CD4-positive, alpha-beta T cell treated with Interferon gamma for 1 hour (primary cell): ENCODE results near the gene EPB41L3.

Experiments used
- DNase-seq: peaks from one replicate; pipeline ENCODE4 v3.0.0-alpha.2; 2020

Gene EPB41L3

DNA sequence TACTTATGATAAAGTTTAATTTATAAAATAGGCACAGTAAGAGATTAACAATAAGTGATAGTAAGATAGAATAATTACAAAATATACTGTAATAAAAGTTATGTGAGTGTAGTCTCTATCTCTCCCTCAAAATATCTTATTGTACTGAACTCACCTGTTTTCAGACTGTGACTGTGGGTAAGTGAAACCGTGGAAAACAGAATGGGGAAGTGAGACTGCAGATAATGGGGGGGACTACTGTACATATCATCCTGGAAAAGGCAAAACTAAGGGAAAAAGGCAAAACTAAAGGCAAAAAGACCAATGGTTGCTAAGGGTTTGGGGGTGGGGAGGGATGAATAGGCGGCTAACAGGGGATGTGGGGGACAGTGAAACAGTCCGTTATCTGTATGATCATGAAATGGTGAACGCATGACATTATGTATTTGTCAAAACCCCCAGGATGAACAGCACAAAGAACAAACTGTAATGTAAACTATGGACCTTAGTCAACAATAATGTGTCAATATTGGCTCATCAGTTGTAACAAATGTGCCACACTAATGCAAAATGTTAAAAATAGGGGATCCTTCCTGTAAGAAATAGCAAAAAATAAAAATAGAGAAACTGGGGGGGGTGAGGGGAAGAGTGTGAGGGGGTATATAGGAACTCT, 93.8 kb downstream of the EPB41L3 start:
- DNase-seq, result no peak

DNA sequence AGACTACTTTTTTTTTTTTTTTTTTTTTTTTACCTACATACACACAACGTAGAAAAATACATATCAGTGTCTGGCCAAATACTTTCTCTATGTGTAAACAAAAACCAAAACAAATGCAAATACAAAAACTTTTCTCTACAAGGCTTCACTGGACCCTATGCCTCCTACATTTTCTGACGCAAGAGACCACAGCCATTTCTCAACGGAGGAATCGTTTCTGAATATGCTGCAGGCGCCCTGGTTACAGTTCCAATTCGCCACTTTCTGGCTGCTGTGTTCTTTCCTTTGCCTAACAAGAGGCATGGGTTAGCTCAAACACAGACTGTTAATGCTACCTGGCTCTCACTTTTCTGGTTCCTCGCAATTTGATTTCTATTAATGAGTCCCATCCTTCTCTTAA, 96.4 kb downstream of the EPB41L3 start:
- no peak for DNase-seq

DNA sequence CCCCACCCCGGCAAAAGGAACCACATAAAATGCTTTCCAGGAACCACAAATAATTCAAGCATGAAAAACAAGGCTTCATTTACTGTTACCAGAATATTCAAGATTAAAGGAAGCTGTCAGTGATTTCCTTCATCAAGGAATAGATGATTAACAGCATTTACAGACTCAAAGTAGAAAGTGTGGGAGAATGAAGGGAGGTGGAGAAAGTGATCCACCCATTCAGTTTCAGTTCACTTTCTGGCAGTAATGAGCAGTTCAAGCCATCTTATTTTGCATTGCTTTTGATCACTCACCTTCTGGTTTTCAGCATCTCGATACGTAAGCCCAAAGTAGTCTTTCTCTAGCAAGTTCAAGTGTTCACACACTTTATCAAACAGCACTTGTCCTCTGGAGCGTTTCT, 99.0 kb downstream of the EPB41L3 start:
- no peak for DNase-seq

DNA sequence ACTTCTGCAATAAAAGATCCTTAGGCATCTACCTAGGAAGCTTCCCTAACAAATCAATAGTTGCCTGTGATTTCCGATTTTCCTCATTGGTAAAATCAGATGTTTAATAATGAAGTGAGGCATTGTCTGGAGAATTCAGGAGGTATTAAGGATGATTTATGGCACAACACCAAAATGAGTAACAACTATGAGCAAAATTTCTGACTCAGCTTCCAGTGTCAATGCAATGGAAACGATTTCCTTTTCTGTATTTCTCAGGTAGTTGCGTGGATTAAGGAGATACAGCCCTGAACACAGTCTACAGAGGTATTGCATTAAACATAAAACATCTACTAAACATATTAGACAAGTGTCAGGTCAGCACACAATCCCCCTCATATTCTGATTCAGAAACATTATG, 99.5 kb downstream of the EPB41L3 start:
- no peak for DNase-seq

DNA sequence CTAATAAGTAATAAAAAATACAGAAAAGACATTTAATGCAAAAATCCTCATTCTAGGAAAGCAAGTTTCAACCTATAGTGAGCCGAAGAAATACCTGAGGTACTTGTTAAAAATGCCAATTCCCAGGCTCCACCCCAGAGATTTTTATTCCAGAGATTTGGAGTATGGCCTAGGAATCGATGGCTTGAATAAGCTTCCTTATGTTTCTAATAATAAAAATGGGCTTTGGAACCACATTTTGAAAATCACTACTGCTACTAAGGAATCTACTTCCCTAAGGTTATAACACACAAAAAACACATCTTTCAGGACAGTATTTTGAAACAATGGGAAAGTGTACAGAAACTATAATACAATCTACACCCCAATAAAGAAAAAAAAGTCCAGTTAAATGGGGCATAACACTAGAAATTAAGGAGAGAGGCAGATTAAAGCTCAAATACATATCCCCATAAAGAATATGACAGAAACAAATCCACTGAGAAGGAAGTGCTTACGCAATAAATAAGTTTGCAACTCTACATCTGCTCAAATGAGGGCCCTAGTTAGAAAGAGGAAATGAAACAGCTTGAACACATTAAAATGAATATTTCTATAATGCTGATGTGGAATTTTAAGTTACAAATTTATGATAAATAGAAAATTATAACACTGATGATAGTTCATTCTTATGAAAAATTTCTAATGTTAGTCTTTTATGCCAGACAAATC, 103.7 kb downstream of the EPB41L3 start:
- DNase-seq, result no peak

DNA sequence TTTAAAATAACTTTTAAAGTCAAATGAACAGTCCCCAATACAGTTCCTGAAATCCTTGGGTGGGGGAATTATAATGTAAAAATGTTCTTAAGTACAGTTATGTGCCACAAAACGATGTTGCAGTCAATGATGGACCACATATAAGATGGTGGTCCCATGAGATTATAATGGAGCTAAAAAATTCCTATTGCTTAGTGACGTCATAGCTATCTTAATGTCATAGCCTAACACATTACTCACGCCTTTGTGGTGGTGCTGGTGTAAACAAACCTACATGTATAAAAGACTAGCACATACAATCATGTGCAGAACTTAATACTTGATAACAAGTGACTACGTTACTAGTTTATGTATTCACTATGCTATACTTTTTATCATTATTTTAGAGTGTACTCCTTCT, 109.4 kb downstream of the EPB41L3 start:
- no peak for DNase-seq

DNA sequence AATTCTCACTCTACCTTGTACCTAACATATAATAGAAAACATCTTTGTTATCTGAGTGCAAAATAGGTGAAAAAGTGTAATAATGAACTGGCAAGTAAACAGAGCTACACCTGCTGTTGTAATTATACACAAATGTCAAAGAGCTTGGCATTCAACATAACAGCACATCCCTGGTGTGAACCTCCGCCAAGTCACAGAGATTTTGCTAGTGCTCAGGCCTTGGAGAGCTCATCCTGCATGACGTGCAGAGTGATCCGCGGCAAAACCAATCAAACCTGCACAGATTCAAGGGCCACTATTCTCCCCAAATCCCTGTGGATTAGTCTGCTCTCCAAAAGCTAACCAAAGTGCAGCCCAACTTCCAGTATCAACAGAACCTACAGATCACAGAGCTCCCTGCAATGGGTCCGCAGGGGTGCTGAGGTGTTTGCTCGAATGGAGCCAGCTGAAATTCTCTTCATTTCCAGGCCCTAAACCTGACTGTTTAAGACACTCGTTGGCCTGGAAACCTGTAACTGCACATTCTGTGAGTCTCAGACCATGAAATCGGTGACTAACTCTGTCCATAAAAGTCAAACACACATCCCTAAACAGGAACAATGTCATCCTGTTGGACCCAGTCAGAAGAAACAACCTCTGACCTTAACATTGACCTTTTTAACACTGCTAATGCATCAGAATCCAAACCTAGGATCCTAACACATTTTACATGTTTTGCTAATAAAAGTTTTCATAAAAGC, 111.8 kb downstream of the EPB41L3 start:
- no peak for DNase-seq

DNA sequence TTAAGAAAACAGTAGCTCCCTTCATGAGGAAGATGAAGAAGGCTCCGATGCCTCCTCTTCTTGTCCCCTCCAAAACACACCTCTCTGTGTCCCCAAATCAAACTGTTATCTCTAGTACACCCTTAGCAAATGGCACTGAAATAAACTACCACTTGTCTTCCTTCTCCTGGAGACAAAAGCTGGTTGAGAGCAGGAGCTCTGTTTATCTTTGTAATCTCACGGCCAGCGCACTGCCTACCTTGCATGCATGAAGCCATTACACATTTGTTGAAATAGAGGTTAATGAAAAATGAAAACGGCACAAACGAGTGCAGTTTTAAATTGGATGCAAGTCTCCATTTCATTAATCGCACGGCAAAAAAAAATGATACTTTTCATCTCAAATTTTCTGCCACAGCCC, 113.7 kb downstream of the EPB41L3 start:
- no peak for DNase-seq

DNA sequence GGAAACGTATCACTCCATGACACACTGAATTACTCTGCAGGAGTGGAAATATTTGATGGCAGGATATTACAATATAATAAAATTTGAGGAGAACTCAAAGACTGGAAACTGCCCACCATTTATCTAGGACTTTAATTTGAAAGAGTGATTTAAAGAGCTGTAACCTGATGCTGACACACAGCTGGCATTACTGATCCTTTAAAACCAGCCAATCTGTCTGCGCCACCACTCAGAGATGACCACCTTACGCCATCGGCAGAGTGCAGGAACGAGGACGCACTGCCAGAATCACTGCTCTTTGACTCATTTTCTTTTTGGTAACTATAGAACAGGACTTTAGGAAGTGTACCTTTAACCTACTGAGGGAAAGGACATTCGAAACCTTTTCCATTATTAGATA, 114.1 kb downstream of the EPB41L3 start:
- no peak for DNase-seq

DNA sequence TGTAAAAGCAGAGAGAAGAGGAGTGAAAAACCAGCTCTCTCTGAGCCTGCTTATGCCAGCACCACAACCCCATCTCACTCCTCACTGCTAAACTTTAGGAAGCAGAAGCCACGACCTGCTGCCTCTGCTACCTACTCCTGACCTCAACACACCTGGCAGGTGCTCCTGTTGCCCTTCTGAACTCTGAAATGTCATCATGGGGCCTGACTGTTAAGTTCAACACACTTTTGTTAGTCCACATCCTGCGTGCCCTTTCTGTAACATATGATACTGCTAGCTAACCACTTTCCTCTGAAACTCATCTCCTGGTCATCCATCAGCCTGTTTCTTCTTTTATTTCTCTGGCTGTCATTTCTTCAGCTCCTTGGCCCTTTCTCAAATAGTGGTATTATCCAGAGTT, 118.1 kb downstream of the EPB41L3 start:
- no peak for DNase-seq

DNA sequence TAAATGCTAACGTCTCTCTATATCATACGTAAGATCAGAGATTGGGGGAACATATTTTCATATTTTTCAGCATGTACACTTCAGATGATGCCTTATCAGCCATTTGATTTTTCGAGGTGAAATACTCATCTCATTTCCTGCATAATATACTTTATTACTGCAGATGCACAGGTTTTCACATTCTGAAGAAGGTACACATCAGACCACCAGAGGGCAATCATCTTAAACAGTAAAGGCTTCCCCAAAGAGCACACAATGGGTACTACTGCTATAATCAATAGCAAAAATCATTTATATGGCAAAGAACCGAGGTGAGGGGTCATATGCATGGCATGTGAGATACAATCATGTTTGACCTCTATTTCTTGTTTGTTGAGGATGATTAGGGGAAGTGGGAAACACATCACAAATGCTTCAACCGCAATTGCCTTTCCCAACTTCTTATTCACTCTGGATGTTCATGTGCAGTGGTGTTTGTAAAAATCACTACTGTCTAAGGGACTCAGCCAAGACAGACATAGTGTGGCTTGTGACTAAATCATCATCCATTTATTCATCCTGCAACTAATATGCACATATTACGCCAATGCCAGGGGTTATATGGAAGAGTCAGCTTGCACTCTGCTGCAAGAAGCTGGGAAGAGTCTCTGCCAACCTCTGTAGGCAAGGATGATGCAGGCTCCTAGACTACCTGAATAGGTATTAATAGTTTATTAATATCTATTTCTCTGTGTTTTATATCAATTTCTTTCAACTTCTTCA, 118.7 kb downstream of the EPB41L3 start:
- no peak for DNase-seq

DNA sequence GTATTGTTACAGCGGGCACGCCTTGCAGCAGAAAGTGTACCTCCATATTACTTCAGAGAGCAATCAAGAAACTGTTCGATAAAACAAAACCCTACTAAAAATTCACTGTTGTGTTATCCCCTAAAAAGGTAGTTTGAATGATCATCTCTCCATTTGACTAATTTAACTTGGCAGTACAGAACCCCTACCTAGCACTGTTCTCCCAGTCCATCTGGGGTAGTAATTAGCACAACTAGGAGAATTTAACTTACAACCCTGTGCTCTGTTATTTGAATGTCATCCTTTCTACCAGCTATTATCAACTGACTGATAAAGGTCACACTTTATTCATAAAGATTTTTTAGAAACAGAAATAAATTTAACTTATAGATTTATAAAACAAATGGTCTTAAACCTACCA, 121.2 kb downstream of the EPB41L3 start:
- DNase-seq, result no peak

DNA sequence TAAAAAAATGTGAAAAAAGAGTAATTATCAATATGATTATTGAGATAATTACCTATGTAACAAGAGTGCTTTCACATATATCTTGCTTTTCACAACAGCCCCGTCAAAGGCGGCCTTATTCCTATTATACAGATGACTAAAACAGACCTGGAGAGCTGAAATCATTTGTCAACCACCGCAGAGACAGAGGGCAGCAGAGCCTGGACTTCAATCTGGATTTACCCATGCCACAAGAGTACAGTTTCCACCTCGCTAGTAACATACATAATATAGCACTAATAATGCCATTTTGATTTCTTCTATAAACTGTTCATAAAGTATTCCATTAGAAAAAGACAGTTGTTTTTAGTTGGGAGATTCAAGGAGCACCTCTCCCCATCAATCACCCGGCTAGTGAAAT, 121.8 kb downstream of the EPB41L3 start:
- no peak for DNase-seq

DNA sequence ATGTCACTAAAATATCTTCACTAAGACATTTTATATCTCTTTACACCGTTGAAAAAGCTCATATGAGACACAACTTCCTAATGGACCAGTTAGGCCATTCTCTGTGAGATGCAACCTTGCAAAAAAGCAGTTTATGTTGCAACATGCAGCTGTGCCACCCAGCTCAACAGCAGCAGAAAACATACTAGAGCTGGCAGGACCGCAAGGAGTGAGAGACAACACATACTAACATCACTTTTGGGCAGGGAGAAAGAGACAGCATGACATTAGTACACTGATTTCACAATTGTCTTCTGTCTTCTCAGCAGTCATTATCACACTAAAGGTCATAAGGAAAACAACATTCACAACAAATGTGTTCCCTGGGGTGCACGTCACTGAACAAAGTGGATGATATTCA, 122.9 kb downstream of the EPB41L3 start:
- DNase-seq, result no peak

DNA sequence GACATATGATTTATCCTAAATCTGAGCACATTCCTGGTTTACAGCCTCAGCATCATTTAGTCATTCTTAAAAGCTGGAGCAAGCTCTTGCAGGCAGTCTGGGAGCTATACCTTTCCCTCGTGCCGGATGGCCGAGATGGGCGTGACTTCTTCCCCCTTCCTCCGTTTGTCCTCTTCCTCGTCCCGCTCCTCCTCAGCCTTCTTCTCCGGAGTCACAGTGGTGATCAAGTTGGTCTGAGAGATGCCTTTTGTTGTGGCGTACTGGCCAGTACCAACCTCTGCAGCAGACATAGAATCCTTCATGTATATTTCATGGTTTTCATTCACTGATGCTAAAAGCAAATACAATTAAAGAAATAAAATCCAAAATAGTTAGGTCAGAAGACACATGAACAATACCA, 124.2 kb downstream of the EPB41L3 start:
- no peak for DNase-seq

DNA sequence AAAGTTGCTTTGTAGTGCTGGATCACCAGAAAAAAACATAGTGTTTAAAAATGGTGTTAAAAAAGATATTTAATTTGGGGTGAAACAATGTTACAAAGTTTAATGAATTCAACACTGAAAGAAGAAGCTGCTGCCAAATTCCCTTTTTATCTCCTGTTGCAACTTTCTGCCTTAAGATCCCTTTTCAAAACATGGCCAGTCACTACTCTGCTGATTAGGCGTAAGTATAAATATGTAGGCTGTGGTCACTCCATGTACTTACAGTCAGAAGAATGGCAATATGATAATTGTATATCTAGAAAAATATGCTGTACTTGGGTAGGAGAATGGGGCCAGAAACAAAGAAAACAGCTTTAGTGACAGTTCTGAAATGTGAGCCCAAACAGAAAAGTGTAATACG, 124.8 kb downstream of the EPB41L3 start:
- no peak for DNase-seq

DNA sequence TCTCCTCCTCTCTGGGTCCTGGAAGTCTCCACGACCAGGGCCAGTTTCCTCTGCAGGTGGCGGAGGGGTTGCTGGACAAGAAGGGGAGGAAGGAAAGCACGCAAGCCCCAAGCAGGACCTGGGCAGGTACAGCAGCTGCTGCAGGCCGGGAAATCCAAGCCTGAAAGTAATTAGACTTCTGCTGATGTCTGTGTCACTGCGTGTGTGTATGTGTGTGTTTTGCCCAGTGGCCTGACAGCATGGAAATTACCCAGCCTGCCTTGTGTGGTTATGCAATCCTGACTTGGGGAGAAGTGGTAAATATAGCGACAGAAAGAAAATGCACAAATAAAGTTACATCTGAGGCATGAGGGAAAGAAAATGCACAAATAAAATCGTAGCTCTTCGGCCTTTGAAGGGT, 126.5 kb downstream of the EPB41L3 start:
- DNase-seq, result peak; percentile 11

DNA sequence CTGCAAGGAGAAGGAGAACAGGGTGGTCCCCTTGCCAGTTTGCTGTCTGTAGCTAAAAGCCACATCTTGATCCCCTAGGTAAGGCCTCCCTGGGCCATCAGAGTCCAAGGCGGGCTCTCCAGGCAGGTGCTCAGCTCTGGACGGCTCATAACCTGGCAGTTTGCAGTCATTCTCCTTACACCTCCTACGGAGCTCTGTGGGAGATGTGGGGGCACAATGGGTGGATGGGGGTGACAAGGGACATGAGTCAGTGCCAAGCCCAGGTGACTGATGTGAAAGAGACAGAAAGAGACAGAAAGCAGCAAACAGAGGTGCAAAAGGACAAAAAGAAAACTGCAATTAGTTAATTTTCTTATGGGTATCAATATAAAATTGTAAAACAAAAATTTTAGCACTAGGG, 127.7 kb downstream of the EPB41L3 start:
- DNase-seq, result no peak

DNA sequence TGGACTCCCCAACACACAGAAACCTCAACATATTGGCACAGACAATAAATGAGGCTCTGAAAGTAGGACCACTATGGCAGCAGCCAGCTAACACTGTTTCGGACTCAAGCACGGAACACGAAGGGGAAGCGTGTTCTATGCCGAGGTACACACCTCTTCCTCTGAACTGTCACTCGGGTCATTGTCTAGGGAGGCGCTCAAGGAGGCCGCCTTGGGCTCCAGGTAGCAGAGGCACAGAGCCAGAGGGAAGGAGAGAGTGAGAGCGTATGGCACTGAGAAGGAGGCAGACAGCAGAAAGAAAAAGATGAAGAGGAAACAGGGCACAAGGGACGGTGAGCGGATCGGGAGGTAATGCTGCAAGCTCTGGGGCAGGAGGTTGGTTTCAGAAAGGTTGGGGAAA, 128.1 kb downstream of the EPB41L3 start:
- no peak for DNase-seq

DNA sequence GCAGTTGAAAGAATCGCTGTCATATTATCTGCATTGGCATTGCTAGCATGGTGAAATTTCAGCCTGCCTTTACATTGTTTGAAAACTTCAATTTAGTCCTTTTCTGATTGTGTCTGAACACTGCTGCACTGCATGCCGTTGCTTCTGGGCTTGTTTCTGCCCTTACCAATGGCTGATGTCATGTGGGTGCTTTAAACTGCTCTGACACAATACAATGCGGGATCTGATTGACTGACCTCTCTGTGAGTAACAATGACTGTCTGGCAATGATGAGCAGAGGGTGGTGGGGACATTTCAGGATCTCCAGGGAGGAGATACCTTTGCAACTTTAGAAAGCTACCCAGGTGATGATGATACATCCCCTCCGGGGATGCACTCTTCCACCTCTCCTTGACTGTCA, 128.8 kb downstream of the EPB41L3 start:
- DNase-seq, result no peak

DNA sequence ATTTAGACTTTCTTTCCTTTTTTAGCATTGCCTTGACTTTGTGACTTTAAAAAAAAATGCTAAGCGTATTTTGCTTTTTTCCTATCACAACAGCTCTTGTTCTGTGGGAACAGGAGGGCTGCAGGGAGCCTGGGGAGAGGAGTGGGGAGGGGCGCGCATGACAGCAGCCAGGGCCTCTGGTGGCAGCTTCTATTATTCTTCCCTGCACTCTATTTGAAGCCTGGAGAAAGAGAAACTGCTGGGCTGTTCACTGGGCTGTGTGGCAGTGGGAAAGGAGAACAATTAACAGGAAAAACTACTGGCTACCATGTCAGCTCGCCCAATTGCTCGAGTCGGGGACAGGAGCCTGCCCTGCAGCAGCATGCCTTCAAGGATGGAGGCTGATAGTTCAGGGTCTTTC, 129.3 kb downstream of the EPB41L3 start:
- no peak for DNase-seq

DNA sequence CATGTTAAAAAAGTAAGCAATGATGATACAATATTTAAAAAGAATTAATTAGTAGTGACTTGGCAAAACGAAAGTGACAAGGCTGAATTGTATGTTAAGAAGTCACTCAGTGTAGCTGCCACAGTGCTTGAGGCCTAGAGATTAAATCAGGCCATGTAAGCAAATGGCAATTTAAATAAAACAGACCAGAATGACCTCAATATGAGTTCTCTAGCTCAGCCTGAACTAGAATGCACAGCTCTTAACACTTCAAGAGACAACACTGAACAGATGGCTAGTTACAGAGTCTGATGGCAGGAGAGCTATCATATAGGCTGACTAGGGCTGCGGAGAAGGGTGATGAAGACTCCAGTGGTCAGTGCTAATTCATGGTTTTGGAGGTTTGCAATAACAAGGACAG, 130.3 kb downstream of the EPB41L3 start:
- no peak for DNase-seq

DNA sequence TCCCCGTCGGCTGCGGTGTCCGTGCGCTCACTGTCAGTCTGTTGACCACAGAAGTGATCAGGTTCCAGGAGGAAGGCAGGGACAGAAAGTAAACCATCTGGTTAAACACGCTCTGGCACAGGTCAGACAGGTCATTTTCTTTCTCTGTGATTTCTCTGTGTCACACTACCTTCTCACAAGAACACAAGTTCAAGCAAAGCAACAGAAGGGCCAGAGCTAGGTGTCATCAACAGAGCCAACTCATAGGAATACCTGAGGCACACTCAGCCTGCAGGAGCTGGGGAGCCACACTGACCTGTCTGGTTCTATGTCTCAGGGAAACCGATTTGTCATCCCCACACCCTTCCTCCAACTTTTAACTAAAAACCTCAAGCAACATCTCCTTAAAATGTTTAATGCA, 133.2 kb downstream of the EPB41L3 start:
- no peak for DNase-seq

DNA sequence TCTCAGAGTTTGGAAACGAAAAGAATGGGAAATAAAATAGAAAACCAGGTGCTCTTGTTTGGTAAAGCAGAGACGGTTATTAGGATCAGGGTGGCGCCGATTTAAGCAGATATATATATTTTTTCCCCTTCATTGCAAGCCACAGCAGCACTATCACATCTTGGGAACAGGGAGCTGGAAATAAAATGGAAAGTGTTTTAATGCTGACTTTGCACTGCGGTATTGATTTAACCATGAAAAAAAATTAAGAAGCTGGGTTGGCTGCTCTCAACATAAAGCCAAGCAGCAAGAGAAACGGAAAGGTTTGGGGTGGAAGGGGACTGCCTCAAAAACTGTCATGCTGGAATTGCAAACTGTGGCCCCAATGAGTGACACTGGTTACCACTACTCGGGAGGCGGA, 145.5 kb downstream of the EPB41L3 start:
- no peak for DNase-seq
